SK-N-SH (cell line): ENCODE results near the gene YTHDF1.

ENCODE experiments used
- CHD2 ChIP-seq: fragments of 150-350 bp; IDR thresholded peaks from 2 replicates; pipeline ENCODE4 v1.6.1; 2018; ENCODE audit warnings: low read length; ENCODE audit not compliant: partially characterized antibody
- CTCF ChIP-seq: fragments of 200-600 bp; sonication (generic); IDR thresholded peaks from 2 replicates; pipeline ENCODE4 v1.6.1; 2017; ENCODE audit warnings: antibody characterized with exemption, mild to moderate bottlenecking, moderate library complexity
- EZH2phosphoT487 ChIP-seq: fragments of 200-600 bp; sonication (generic); IDR thresholded peaks from 2 replicates; pipeline ENCODE4 v1.6.1; 2017; ENCODE audit warnings: low read depth, mixed run types, mild to moderate bottlenecking, antibody characterized with exemption, moderate library complexity, borderline replicate concordance
- GABPA ChIP-seq: IDR thresholded peaks from 2 replicates; pipeline ENCODE4 v1.4.0; 2012; ENCODE audit warnings: low read depth, mild to moderate bottlenecking
- JUND ChIP-seq: IDR thresholded peaks from 2 replicates; pipeline ENCODE4 v1.4.0; 2012
- POLR2AphosphoS5 ChIP-seq: IDR thresholded peaks from 2 replicates; pipeline ENCODE4 v1.6.1; 2012; ENCODE audit warnings: low read depth, low read length
- RAD21 ChIP-seq: IDR thresholded peaks from 2 replicates; pipeline ENCODE4 v1.6.1; 2012; ENCODE audit warnings: mild to moderate bottlenecking, low read length
- RCOR1 ChIP-seq: fragments of 150-350 bp; IDR thresholded peaks from 2 replicates; pipeline ENCODE4 v1.6.1; 2017; ENCODE audit warnings: antibody characterized with exemption, low read length
- RFX5 ChIP-seq: IDR thresholded peaks from 2 replicates; pipeline ENCODE4 v1.6.1; 2012; ENCODE audit warnings: mild to moderate bottlenecking, improper control_type of control experiment, low read length

GRCh38 chr20:63161176-63161651, 54.7 kb downstream of the YTHDF1 start:
- TF ChIP-seq CTCF (no peak), RCOR1 (no peak), EZH2phosphoT487 (no peak), POLR2AphosphoS5 (no peak), RFX5 (no peak), GABPA (no peak), RAD21 (no peak), CHD2 (no peak), JUND (no peak)
